Measurements from ENCODE around the gene ATG4B. TPM values are rescaled to one million over a fixed set of nuclear protein-coding genes. Genes with fewer than 3 reads are reported as not detected.

The ATG4B gene
- total RNA-seq, 4 donors from 2014 or later, result 50.5 to 173 (median 88.0) TPM

DNA sequence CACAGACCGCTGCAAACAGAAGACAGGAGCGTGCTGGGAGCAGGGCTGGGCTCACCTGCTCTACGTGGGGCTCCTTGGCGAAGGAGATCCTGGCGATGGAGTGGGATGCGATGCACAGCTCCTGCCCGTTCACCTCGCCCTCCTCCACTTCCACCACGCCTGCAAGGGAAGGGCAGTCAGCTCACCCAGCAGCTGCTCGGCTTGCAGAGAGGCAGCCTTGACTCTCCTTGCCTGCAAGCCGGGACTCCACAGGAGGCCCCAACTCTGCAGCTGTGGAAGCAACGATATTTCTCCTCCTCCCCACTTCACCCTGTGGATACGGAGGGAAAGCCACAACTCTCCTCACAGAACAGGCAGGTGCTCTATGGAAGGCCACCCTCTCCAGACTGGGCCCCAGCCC lies 35.7 kb upstream of the ATG4B start:
- no peak overlapping the region for H3K4me3 ChIP-seq

DNA sequence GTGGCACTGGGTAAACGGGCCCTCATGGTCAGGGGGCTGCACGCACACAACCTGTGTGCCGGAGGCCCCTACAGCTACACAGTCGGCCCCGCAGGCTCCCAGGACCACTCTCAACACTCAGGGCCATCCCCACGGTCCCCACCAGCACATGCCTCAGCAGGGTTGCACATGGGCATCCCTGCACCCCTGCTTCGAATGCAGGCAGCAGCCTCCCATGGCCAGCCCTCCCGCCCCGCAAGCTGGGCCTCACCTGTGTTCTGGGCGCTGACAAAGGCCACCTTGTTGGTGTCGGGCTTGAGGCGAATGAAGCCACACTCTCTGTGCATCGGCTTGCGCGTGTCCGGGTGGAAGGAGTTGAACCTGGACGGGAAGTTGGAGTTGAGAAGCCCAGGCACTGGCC lies 34.8 kb upstream of the ATG4B start:
- Histone ChIP-seq H3K9me3 (no peaks in the 10 kb centered on the region), H3K4me1 (no peaks in the 10 kb centered on the region), H3K4me3 (no peak overlapping the region), H3K36me3 (peaks cover 80% of the 10 kb centered on the region), H3K27ac (no peak overlapping the region), H3K27me3 (no peaks in the 10 kb centered on the region)
- TF ChIP-seq EP300 (IDR thresholded peaks at IDR 0.05) (no peak), POLR2A (IDR thresholded peaks at IDR 0.05) (no peak), POLR2AphosphoS5 (IDR thresholded peaks at IDR 0.05) (no peak)
- TF ChIP-seq, protein P1, sequence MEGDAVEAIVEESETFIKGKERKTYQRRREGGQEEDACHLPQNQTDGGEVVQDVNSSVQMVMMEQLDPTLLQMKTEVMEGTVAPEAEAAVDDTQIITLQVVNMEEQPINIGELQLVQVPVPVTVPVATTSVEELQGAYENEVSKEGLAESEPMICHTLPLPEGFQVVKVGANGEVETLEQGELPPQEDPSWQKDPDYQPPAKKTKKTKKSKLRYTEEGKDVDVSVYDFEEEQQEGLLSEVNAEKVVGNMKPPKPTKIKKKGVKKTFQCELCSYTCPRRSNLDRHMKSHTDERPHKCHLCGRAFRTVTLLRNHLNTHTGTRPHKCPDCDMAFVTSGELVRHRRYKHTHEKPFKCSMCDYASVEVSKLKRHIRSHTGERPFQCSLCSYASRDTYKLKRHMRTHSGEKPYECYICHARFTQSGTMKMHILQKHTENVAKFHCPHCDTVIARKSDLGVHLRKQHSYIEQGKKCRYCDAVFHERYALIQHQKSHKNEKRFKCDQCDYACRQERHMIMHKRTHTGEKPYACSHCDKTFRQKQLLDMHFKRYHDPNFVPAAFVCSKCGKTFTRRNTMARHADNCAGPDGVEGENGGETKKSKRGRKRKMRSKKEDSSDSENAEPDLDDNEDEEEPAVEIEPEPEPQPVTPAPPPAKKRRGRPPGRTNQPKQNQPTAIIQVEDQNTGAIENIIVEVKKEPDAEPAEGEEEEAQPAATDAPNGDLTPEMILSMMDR (IDR thresholded peaks at IDR 0.05), result no peak
- DNase-seq (ENCODE audit: low spot score in 2 of 2), result no peak
- WGBS, result 100% methylated on average over 6 of the region's 17 CpGs

More for the DNA sequence above, 35.7 kb upstream of the ATG4B start:
- H3K27ac ChIP-seq, result no peak overlapping the region
- no peaks in the 10 kb centered on the region for H3K27me3 ChIP-seq
- H3K4me1 ChIP-seq, result no peaks in the 10 kb centered on the region
- peaks cover 82% of the 10 kb centered on the region for H3K36me3 ChIP-seq
- DNase-seq (ENCODE audit: low spot score in 2 of 2), result no peak
- no peak for TF ChIP-seq POLR2AphosphoS5 (IDR thresholded peaks at IDR 0.05)
- no peak for TF ChIP-seq POLR2A (IDR thresholded peaks at IDR 0.05)
- no peak for TF ChIP-seq EP300 (IDR thresholded peaks at IDR 0.05)
- TF ChIP-seq, protein P1 (IDR thresholded peaks at IDR 0.05), result no peak
- H3K9me3 ChIP-seq, result no peaks in the 10 kb centered on the region
- 84% methylated on average over 9 of the region's 13 CpGs for WGBS

DNA sequence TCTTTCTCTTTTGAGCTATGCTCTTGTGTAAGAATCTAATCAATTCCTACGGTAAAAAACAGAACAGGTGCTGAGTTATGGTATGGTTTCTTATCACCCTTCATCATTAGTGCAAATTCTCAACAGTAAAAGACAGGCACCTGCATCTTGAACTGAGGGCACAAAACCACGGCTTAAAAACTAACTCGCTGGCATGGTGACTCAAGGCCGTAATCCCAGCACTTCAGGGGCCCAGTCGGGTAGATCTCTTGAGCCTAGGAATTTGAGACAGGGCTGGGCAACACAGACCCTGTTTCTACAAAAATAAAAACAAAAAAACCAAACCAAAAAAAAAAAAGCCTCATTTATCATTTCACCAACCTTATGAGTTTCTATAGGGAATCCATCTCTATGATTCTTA lies 33.8 kb upstream of the ATG4B start:
- no peak overlapping the region for H3K4me3 ChIP-seq
- no peaks in the 10 kb centered on the region for H3K27me3 ChIP-seq
- H3K4me1 ChIP-seq, result no peaks in the 10 kb centered on the region
- WGBS, result 90% methylated on average over 5 of the region's 5 CpGs
- TF ChIP-seq EP300 (IDR thresholded peaks at IDR 0.05) (no peak), POLR2A (IDR thresholded peaks at IDR 0.05) (no peak), POLR2AphosphoS5 (IDR thresholded peaks at IDR 0.05) (no peak)
- TF ChIP-seq, protein P1 (IDR thresholded peaks at IDR 0.05), result no peak
- no peak for DNase-seq (ENCODE audit: low spot score in 2 of 2)
- H3K36me3 ChIP-seq, result peaks cover 83% of the 10 kb centered on the region
- no peaks in the 10 kb centered on the region for H3K9me3 ChIP-seq
- no peak overlapping the region for H3K27ac ChIP-seq

GRCh38 chr2:241606186-241606585 lies 31.3 kb upstream of the ATG4B start:
- Histone ChIP-seq H3K9me3 (no peaks in the 10 kb centered on the region), H3K4me1 (peaks cover 20% of the 10 kb centered on the region), H3K36me3 (peaks cover 58% of the 10 kb centered on the region), H3K27ac (no peak overlapping the region), H3K27me3 (no peaks in the 10 kb centered on the region), H3K4me3 (no peak overlapping the region)
- WGBS, result 92% methylated on average over 7 of the region's 8 CpGs
- DNase-seq (ENCODE audit: low spot score in 2 of 2), result no peak
- TF ChIP-seq POLR2A (IDR thresholded peaks at IDR 0.05) (no peak), EP300 (IDR thresholded peaks at IDR 0.05) (no peak), POLR2AphosphoS5 (IDR thresholded peaks at IDR 0.05) (no peak)
- TF ChIP-seq, protein P1 (IDR thresholded peaks at IDR 0.05), result no peak

DNA sequence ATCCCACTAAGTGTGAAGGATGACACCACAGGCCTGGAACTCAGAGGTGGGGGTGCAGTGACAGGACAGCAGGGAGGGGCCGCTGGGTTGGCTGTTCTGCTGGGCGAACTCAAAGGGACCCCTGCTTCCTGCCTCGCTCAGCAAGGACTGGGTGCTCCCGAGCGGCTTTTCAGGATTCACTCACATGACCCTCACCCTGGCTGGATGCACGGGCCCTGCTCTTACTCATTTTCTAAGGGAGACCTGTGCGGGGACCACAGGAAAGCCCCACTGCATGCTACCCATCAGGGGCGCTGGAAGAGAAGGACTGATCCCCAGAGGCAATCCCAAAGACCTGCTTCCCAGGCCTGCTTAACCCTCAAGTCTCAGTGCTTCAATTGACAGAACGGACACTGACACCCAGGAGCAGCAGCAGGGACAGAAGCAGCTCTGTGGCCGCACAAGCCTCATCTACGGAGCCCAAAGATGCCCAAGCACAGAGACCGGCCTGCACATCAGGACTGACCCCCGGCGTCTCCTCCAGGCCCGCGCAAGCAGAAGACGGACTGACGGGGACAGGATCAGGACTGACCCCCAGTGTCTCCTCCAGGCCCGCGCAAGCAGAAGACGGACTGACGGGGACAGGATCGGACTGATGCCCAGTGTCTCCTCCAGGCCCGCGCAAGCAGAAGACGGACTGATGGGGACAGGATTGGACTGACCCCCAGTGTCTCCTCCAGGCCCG lies 30.2 kb upstream of the ATG4B start:
- no peak for TF ChIP-seq EP300 (IDR thresholded peaks at IDR 0.05)
- Histone ChIP-seq H3K27me3 (no peaks in the 10 kb centered on the region), H3K4me3 (no peak overlapping the region), H3K27ac (no peak overlapping the region), H3K9me3 (no peaks in the 10 kb centered on the region), H3K4me1 (peaks cover 21% of the 10 kb centered on the region), H3K36me3 (peaks cover 47% of the 10 kb centered on the region)
- DNase-seq (ENCODE audit: low spot score in 2 of 2), result no peak
- whole genome bisulfite sequencing, result 95% methylated on average over 22 of the region's 27 CpGs

Measured in suprapubic skin (tissue), 4 donors.